GM12864 (cell line): ENCODE measurements around the gene TSHZ1.

Experiments
- DNase-seq: peaks from one replicate; pipeline ENCODE4 v3.0.0-alpha.2; 2011; ENCODE audit warnings: low read depth
- H3K4me3 ChIP-seq: 2 replicates; pipeline ENCODE4 v1.5.1; 2011; ENCODE audit warnings: mild to moderate bottlenecking, low read depth, low read length, control low read depth
- TF ChIP-seq, protein P1 (sequence below): IDR thresholded peaks from 2 replicates; pipeline ENCODE4 v1.5.1; 2011; ENCODE audit warnings: low read depth, mild to moderate bottlenecking, moderate library complexity, low read length, control low read depth, inconsistent platforms; ENCODE audit errors: missing control alignments

Gene TSHZ1

DNA sequence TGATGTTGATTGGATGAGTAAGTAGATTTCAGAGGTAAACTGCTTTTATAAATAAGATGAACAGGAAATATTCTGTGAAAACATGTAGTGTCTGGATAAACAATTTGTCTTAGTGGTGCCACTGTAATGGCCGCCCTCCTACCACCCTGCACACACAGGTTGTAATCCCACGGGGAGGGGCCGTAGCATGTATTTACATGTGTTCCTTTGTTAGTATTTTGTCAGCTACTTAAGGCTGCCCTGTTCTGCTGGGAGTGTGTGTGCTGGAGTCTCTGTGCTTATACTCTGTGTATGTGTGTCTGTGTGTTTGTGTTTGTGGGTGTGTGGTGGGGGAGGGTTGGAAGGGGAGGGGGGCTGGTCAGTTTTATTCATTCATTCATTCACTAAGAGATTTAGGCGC is 5.1 kb downstream of the TSHZ1 start:
- no peak for DNase-seq
- TF ChIP-seq, protein P1, sequence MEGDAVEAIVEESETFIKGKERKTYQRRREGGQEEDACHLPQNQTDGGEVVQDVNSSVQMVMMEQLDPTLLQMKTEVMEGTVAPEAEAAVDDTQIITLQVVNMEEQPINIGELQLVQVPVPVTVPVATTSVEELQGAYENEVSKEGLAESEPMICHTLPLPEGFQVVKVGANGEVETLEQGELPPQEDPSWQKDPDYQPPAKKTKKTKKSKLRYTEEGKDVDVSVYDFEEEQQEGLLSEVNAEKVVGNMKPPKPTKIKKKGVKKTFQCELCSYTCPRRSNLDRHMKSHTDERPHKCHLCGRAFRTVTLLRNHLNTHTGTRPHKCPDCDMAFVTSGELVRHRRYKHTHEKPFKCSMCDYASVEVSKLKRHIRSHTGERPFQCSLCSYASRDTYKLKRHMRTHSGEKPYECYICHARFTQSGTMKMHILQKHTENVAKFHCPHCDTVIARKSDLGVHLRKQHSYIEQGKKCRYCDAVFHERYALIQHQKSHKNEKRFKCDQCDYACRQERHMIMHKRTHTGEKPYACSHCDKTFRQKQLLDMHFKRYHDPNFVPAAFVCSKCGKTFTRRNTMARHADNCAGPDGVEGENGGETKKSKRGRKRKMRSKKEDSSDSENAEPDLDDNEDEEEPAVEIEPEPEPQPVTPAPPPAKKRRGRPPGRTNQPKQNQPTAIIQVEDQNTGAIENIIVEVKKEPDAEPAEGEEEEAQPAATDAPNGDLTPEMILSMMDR, result no peak
- H3K4me3 ChIP-seq, result no peak overlapping the region

DNA sequence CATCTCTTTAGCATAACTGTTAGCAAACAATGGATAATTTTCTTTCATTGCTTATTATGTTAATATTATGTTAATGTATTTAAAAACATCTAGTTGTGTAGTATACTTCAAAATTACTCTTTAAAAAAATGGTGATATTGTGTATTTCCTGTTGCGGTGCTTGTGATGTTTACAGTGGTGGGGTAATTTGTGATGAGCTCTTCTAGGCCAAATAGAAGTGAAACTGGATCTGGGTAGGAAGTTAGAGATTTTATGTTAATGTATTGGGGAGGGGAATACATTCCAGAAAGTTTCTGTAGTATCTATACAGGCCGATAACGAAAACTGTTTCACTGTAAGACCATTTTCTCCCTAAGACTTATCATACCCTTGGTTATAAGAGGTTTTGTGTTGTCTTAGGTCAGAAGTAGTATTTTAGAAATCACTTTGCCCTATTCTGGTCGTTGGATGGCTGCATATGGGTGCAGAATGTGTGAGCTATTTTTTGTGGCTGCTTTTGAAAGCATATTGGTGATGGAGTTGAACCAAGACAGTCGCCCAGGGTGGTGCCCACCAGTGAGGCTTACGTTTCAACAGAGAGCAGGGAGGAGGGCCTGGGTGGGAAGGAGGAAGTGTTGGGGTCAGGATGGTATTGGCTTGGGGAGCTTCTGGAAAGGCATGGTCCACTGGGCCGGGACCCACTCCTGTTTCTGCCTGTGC is 5.8 kb downstream of the TSHZ1 start:
- H3K4me3 ChIP-seq, result no peak overlapping the region
- TF ChIP-seq, protein P1, result no peak
- DNase-seq, result no peak

DNA sequence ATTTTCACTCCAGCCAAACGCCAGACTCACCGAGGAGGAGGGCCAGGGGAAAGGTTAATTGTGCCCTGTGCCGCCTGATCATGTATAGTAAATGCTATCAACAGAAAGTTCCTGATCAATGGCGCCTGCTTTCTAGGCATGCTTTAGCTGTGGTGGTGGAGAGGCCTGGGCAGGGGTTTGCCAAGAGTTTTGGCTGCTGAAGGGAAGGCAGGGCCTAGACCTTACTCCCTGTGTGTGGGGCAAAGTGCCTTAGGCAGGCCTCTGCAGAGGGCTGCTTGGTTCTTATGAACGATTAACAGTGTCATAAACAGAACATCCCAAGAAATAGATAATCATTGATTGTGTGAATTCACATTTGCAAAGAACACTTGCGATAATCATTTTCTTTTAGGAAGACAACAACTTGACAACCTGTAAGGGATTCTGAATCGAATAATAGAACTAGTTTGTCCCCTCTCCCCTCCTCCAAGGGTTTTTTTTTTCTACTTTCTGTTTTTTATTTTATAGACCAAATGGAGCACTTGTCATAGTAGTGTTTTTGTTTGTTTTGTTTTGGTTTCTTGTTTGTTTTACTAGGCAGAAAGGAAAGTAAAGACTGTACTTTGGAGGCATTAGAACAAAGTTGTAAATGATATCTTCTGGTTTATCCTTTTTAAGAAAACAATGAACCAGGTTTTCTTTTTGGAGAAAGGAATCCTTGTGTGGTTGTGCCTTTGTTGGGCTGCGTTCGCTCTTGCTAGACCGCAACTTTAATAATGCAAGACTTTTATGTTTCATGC is 6.5 kb downstream of the TSHZ1 start:
- TF ChIP-seq, protein P1, result no peak
- H3K4me3 ChIP-seq, result no peak overlapping the region
- DNase-seq, result no peak

DNA sequence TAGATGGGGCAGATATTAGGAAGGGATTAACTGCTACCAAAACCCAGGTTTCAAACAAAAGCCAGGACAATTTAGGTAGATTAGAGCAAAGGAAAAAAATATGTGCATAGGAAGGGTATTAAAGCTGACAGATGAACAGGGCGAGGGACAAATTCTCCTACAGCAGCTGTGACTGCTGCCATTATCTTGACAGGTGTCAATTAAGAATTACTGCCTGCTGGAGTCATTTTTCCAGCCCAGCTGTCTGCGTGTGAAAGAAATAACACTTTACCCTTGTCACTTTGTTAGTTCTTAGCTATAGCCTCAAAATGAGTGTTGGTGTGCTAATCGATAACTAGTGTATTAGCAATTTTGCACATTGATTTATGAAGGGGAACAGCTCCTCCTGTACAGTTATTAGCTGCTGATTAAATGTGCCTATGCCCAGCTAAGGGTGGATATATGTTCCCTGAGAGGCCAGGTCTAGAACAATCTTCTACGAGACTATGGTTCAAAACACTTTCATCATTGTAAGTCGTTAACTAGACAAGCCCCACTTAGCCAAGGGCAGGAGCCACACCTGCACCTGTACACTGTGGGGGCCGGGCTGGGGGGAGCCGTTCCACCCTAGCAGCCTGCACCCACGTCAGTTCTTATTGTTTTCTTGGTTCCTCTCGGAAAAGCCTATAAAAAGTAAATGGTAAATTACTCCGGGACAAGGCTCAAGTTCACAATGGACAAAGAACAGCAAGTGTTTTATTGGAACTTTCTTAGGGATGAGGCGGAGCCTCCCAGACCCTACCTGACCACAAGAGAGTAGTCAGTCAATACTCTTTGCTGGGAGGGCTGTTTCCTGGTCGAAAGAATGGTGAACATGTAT is 7.7 kb downstream of the TSHZ1 start:
- TF ChIP-seq, protein P1, result no peak
- no peak overlapping the region for H3K4me3 ChIP-seq
- DNase-seq, result no peak

DNA sequence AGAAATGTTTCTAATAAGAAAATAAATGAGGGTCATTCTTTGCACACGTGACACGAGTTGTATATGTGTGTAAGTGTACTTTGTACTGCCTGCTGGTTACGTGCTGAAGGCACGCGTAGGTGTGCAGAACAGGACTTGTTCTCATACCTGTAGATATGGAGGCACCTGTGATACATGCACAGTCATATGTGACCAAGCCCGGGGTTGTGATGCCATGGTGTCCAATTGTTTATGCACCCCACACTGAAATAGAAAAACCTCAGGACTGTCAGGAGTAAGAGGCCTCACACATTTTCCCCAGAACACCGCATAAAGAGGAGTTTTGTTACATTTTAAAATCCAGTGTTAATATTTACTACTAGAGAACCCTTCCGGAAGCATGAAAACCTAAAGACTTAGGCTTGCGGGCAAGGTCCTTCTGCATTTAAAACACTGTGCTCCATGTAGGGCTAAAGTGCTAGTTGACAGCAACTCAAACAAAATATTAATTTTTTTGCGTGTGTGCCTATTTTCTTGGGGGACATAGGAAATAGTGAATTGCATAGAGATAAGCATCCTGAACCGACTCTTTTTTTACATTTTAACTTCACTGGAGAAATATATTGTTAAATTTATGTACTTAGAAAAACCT is 9.3 kb downstream of the TSHZ1 start:
- no peak overlapping the region for H3K4me3 ChIP-seq
- DNase-seq, result no peak
- TF ChIP-seq, protein P1, result no peak

DNA sequence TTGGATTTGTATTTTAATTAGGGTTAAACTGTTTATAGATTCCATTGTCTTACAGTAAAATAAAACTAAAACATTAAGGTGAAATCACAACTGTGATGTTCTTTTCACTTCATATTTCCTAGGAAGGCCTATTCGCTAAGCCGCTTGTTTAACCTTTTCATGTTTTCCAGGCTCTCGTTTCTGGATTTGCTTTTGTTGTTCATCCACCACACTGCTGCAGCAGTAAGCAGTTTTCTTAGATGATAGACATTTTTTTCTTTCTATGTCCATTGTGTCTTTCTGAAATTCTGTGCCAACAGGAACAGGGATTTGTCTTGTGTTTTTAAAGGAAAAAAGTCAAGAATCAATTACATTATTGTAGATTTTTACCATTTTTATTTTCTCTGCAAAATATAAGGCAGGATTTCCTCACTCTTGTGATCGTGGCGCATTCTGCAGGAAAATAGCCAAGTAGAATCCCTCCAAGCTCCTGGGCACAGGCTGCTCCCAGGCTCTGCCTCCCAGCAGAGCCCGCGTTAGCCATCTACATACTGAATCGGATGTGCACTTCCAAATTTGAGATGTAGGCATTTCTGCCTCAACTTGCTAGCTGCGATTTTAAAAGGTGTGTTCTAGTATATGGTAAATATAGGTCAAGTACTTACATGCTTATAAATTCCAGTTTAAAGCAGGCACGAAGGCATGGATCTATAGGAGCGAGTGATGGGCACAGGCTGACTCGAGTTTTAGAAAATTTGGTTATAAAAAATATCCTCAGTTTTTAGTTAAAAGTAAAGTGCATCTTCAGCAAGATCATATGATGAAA is 10.2 kb downstream of the TSHZ1 start:
- no peak overlapping the region for H3K4me3 ChIP-seq
- TF ChIP-seq, protein P1, result no peak
- no peak for DNase-seq
